Sigmoid colon (tissue), 7 donors: ENCODE results near the gene MUSK. TPM values are rescaled to one million over a fixed set of nuclear protein-coding genes. Genes with fewer than 3 reads are reported as not detected.
A peak's percentile ranks its signal among the peaks of the same experiment; 100 is the strongest.

Experiments used
- DNase-seq: peaks from one replicate; pipeline ENCODE4 v3.0.0-alpha.2; 2019
- H3K27ac ChIP-seq, 4 donors: fragments of 200-600 bp; sonication (generic); one replicate each; pipeline ENCODE4 v1.5.1; 2016 to 2019; ENCODE audit warnings: mild to moderate bottlenecking in 1 of 4
- H3K27me3 ChIP-seq, 3 donors: fragments of 200-600 bp; sonication (generic); one replicate each; pipeline ENCODE4 v1.5.1; 2019; ENCODE audit warnings: mild to moderate bottlenecking in 1 of 3
- H3K36me3 ChIP-seq, 4 donors: fragments of 200-600 bp; sonication (generic); one replicate each; pipeline ENCODE4 v1.5.1; 2016 to 2019
- H3K4me1 ChIP-seq, 4 donors: fragments of 200-600 bp; sonication (generic); one replicate each; pipeline ENCODE4 v1.5.1; 2017 to 2019
- H3K4me3 ChIP-seq, 4 donors: fragments of 200-600 bp; sonication (generic); one replicate each; pipeline ENCODE4 v1.5.1; 2017 to 2019; ENCODE audit warnings: mild to moderate bottlenecking in 2 of 4, moderate library complexity in 1 of 4
- H3K9me3 ChIP-seq, 4 donors: fragments of 200-600 bp in 3 of 4; sonication (generic) in 3 of 4; one replicate each; pipeline versions ENCODE4 v1.5.1 to v1.6.1; 2013 to 2019
- EP300 ChIP-seq, 4 donors: sonication (generic); formaldehyde crosslinking; IDR thresholded peaks; one replicate each; pipeline ENCODE4 v1.6.1; 2017; ENCODE audit warnings: antibody characterized with exemption in 4 of 4
- POLR2A ChIP-seq, 2 donors: fragments of 450-650 bp; IDR thresholded peaks; one replicate each; pipeline ENCODE4 v1.6.1; 2016; ENCODE audit warnings: antibody characterized with exemption in 2 of 2, mild to moderate bottlenecking in 2 of 2, moderate library complexity in 2 of 2
- POLR2AphosphoS5 ChIP-seq, 4 donors: sonication (generic); formaldehyde crosslinking; IDR thresholded peaks; one replicate each; pipeline ENCODE4 v1.6.1; 2017; ENCODE audit warnings: antibody characterized with exemption in 4 of 4
- WGBS, 2 donors: extraction: QIAGEN DNeasy Blood & Tissue Kit; methylation state at CpG; one replicate each; pipeline ENCODE4 v1.1.7; 2013; 5-methylcytosine and 5-hydroxymethylcytosine counted together
- intact Hi-C: fragments of 100-400 bp; cut with DNase I; formaldehyde crosslinking; loops from one replicate; pipeline ENCODE4 v1.15.1; 2023
- polyA plus RNA-seq, 3 donors: library from polyadenylated mRNA; stranded (reverse); fragments of 200-250 nt; gene quantifications; one replicate each; pipeline ENCODE4 v1.2.3, GENCODE V29; 2013
- total RNA-seq, 4 donors: library from RNA; depleted of rRNA; stranded (reverse); fragments of >200 nt; gene quantifications; one replicate each; pipeline ENCODE4 v1.1.0, GENCODE V29; 2016
- TF ChIP-seq, protein P1 (sequence below), 4 experiments: fragments of 450-650 bp in 3 of 4; fragments of 200-600 bp in 1 of 4; IDR thresholded peaks; one replicate each; pipeline ENCODE4 v1.5.1; 2016 to 2019; ENCODE audit warnings: antibody characterized with exemption in 4 of 4, mild to moderate bottlenecking in 3 of 4, moderate library complexity in 2 of 4
- donor health status: healthy with polysubstance abuse.
- donor health status: Bipolar disorder and iron deficiency.
- donor health status: healthy.

The MUSK gene
- total and polyA plus RNA-seq, 7 donors = 0.46 to 9.7 (median 2.3) TPM

DNA sequence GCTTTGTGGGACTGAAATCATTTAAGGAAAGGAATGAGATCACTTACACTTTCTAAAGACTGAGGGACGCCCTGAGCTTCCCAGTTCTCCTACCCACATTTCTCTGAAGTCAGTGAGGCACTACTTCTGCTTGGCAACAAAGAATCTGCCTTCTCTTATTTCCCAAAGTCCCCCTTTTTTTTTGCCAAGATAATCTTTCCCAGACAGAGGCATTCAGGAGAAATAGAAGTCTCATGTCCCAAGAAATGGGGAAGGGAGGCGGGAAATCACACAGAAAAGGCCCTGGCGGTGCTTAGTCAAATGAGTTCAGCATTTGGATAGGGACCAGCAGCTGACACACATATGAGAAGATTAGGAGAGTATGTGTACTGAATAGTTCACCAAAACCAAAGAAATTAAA, 159.7 kb downstream of the MUSK start:
- intact Hi-C loops = no loop called here
- peak; percentile 81 for DNase-seq
- WGBS, 2 donors = 81 to 87% methylated on average over 3 of the region's 3 CpGs
- H3K4me3 ChIP-seq = no peak overlapping the region
- H3K27ac ChIP-seq = peak overlapping the region in 1 of 4 donors; percentile 16
- H3K36me3 ChIP-seq = no peaks in the 10 kb centered on the region
- H3K27me3 ChIP-seq = no peaks in the 10 kb centered on the region
- no peaks in the 10 kb centered on the region for H3K9me3 ChIP-seq
- TF ChIP-seq POLR2A (IDR thresholded peaks at IDR 0.05) (no peak), EP300 (IDR thresholded peaks at IDR 0.05) (no peak), POLR2AphosphoS5 (IDR thresholded peaks at IDR 0.05) (no peak)
- TF ChIP-seq, protein P1, sequence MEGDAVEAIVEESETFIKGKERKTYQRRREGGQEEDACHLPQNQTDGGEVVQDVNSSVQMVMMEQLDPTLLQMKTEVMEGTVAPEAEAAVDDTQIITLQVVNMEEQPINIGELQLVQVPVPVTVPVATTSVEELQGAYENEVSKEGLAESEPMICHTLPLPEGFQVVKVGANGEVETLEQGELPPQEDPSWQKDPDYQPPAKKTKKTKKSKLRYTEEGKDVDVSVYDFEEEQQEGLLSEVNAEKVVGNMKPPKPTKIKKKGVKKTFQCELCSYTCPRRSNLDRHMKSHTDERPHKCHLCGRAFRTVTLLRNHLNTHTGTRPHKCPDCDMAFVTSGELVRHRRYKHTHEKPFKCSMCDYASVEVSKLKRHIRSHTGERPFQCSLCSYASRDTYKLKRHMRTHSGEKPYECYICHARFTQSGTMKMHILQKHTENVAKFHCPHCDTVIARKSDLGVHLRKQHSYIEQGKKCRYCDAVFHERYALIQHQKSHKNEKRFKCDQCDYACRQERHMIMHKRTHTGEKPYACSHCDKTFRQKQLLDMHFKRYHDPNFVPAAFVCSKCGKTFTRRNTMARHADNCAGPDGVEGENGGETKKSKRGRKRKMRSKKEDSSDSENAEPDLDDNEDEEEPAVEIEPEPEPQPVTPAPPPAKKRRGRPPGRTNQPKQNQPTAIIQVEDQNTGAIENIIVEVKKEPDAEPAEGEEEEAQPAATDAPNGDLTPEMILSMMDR (IDR thresholded peaks at IDR 0.05) = no peak
- H3K4me1 ChIP-seq = no peaks in the 10 kb centered on the region

DNA sequence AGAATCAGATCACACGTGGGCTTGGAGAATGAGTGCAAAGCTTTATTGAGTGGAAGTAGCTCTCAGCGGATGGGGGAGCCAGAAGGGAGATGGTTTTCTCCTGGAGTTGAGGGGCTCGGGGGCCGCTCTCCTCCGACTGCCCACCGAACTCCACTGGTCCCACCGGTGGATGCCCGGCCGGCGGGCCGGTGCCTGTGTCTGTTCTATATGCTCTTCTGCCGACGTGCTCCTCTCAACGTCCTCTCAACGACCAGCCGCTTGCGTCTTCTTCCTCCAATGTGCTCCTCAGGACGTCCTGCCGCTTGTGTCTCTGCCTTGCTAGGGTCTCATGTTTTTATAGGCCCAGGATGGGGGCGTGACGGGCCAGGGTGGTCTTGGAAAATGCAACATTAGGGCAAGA, 161.9 kb downstream of the MUSK start:
- WGBS, 2 donors = 96 to 97% methylated on average over 21 of the region's 21 CpGs
- H3K27ac ChIP-seq = no peak overlapping the region
- DNase-seq = no peak
- TF ChIP-seq POLR2A (IDR thresholded peaks at IDR 0.05) = no peak
- TF ChIP-seq, protein P1 (IDR thresholded peaks at IDR 0.05) = no peak
- no peak for TF ChIP-seq EP300 (IDR thresholded peaks at IDR 0.05)
- no peak for TF ChIP-seq POLR2AphosphoS5 (IDR thresholded peaks at IDR 0.05)
- no peaks in the 10 kb centered on the region for H3K36me3 ChIP-seq
- no peaks in the 10 kb centered on the region for H3K4me1 ChIP-seq
- H3K9me3 ChIP-seq = no peaks in the 10 kb centered on the region
- no peaks in the 10 kb centered on the region for H3K27me3 ChIP-seq
- intact Hi-C loops = no loop called here
- no peak overlapping the region for H3K4me3 ChIP-seq

DNA sequence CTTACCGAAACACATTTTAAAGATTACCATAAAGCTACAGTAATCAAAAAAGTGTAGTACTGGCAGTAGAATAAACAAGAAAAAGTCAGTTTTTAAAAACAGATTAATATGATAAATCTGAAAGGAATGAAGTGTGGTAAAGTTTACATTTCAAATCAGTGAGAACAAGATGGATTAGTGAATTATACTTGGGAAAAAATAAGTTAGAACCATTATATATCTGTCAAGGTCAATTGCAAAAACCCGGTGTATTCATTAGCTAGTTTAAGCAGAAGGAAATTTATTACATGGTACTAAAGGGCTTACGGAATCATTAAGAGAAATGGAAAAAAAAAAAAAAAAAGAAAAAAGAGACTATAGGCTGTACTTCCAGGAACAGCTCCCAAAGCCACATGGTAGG, 164.3 kb downstream of the MUSK start:
- Histone ChIP-seq H3K36me3 (no peaks in the 10 kb centered on the region), H3K4me3 (no peak overlapping the region), H3K27me3 (no peaks in the 10 kb centered on the region), H3K27ac (no peak overlapping the region), H3K9me3 (no peaks in the 10 kb centered on the region), H3K4me1 (no peaks in the 10 kb centered on the region)
- 84 to 86% methylated on average over 3 of the region's 3 CpGs for WGBS, 2 donors
- DNase-seq = no peak
- intact Hi-C loops = no loop called here
- TF ChIP-seq POLR2AphosphoS5 (IDR thresholded peaks at IDR 0.05) = no peak
- TF ChIP-seq, protein P1 (IDR thresholded peaks at IDR 0.05) = no peak
- no peak for TF ChIP-seq EP300 (IDR thresholded peaks at IDR 0.05)
- TF ChIP-seq POLR2A (IDR thresholded peaks at IDR 0.05) = no peak

DNA sequence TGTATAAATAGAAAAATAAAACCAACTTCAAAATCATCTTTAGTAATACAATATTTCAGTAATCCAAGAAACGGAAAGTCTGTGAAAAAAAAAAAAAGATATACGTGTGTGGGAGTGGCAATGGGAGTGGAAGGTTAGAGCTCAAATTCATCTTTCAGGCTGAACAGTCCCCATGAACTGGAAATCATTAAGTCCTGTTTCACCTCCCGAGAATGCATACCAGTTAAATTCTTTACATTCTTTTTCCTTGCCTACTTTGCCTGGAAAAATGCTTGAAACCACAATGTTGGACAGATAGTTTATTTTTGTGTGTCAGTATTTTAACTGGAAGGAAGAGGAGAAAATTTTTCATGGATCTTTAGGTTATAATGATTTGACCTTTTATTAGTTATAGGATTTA, 166.8 kb downstream of the MUSK start:
- intact Hi-C loops = no loop called here
- no peak for DNase-seq
- WGBS, 2 donors = 81 to 82% methylated on average over 3 of the region's 3 CpGs
- TF ChIP-seq EP300 (IDR thresholded peaks at IDR 0.05) (no peak), POLR2AphosphoS5 (IDR thresholded peaks at IDR 0.05) (no peak), POLR2A (IDR thresholded peaks at IDR 0.05) (no peak)
- TF ChIP-seq, protein P1 (IDR thresholded peaks at IDR 0.05) = no peak
- no peaks in the 10 kb centered on the region for H3K4me1 ChIP-seq
- H3K27ac ChIP-seq = no peak overlapping the region
- no peak overlapping the region for H3K4me3 ChIP-seq
- no peaks in the 10 kb centered on the region for H3K36me3 ChIP-seq
- no peaks in the 10 kb centered on the region for H3K27me3 ChIP-seq
- H3K9me3 ChIP-seq = no peaks in the 10 kb centered on the region

DNA sequence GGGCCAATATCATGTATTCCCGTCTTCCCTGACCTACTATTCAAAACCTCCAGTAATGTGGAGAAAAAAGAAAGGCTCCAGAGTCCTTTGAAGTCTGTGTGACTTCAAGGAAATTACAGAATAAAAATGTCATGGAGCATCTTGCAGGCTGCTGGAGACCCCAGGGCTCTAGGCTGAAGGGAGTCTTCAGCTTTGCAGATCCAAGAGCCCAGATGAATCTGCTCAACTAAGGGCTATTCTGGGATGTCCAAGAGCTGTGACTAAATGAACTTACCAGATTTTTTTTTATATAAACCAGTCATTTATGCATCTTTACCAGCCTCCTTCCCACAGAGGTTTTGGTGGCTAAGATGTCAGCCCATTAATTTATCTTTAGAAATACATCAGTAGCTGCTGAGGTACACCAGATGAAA, 167.3 kb downstream of the MUSK start:
- intact Hi-C loops = no loop called here
- DNase-seq = no peak
- Histone ChIP-seq H3K4me1 (no peaks in the 10 kb centered on the region), H3K27me3 (no peaks in the 10 kb centered on the region), H3K27ac (no peak overlapping the region), H3K9me3 (no peaks in the 10 kb centered on the region), H3K4me3 (no peak overlapping the region), H3K36me3 (no peaks in the 10 kb centered on the region)
- TF ChIP-seq EP300 (IDR thresholded peaks at IDR 0.05) = no peak
- TF ChIP-seq, protein P1 (IDR thresholded peaks at IDR 0.05) = no peak
- no peak for TF ChIP-seq POLR2A (IDR thresholded peaks at IDR 0.05)
- TF ChIP-seq POLR2AphosphoS5 (IDR thresholded peaks at IDR 0.05) = no peak
- 89 to 94% methylated on average over 1 of the region's 1 CpG for WGBS, 2 donors
